ENCODE measurements around the gene CNTN6. TPM values are rescaled to one million over a fixed set of nuclear protein-coding genes. Genes with fewer than 3 reads are reported as not detected.

The CNTN6 gene
- total and polyA plus RNA-seq, 2 of the 4 experiments (the other 2 are of a cell fraction), result not detected

- BruUV-seq (replicated peaks), result no TSS peak
- no peak overlapping the region for H3K4me2 ChIP-seq (ENCODE audit: low read depth, low read length)
- H3K36me3 ChIP-seq (ENCODE audit: control insufficient read depth, insufficient read depth, low read length), result no peaks in the 10 kb centered on the region
- H2BK20ac ChIP-seq (ENCODE audit: low read depth, low read length), result no peak overlapping the region
- no peaks in the 10 kb centered on the region for H3K27me3 ChIP-seq (ENCODE audit: control insufficient read depth, insufficient read depth, low read length)
- peaks cover 5% of the 10 kb centered on the region; the same call in 1 of the 2 replicates for H3K9me3 ChIP-seq (ENCODE audit: control insufficient read depth, insufficient read depth, low read length)
- ChIA-PET CTCF (interaction anchor here (0.5 kb wide), 1 partner anchor 498 kb away, joined by 3 read pairs; no protein-coding TSS in a partner anchor), POLR2A (ENCODE audit: unreplicated experiment) (no interaction called here)
- intact Hi-C loops (cut with micrococcal nuclease), result no loop called here
- dilution Hi-C loops (cut with HindIII; ENCODE audit: low sequenced_read_pairs, unreplicated experiment), result no loop called here
- no peak overlapping the region for H3K14ac ChIP-seq (replicated peaks; ENCODE audit: low read depth, low read length)
- no peaks in the 10 kb centered on the region for H4K20me1 ChIP-seq (ENCODE audit: insufficient read depth, low read length)
- no peak overlapping the region for H3K23ac ChIP-seq (ENCODE audit: low read depth, low read length)
- H2AK9ac ChIP-seq (replicated peaks; ENCODE audit: low read depth, low read length, poor library complexity), result no peak overlapping the region
- H4K91ac ChIP-seq (ENCODE audit: insufficient read depth, low read depth, low read length), result no peak overlapping the region
- TF ChIP-seq CEBPB (IDR thresholded peaks at IDR 0.05; ENCODE audit: low read depth, low read length), result no peak
- no peak for TF ChIP-seq CHD1 (IDR thresholded peaks at IDR 0.05; ENCODE audit: low read depth, low read length)
- TF ChIP-seq, protein P1, sequence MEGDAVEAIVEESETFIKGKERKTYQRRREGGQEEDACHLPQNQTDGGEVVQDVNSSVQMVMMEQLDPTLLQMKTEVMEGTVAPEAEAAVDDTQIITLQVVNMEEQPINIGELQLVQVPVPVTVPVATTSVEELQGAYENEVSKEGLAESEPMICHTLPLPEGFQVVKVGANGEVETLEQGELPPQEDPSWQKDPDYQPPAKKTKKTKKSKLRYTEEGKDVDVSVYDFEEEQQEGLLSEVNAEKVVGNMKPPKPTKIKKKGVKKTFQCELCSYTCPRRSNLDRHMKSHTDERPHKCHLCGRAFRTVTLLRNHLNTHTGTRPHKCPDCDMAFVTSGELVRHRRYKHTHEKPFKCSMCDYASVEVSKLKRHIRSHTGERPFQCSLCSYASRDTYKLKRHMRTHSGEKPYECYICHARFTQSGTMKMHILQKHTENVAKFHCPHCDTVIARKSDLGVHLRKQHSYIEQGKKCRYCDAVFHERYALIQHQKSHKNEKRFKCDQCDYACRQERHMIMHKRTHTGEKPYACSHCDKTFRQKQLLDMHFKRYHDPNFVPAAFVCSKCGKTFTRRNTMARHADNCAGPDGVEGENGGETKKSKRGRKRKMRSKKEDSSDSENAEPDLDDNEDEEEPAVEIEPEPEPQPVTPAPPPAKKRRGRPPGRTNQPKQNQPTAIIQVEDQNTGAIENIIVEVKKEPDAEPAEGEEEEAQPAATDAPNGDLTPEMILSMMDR (conservative IDR thresholded peaks at IDR 0.05; ENCODE audit: low read depth, low read length), result no peak
- no peak for TF ChIP-seq RAD21 (IDR thresholded peaks at IDR 0.05; ENCODE audit: low read length)
- TF ChIP-seq RCOR1 (IDR thresholded peaks at IDR 0.05; ENCODE audit: insufficient replicate concordance, low read length), result no peak
- TF ChIP-seq USF2 (IDR thresholded peaks at IDR 0.05; ENCODE audit: low read depth, low read length), result no peak
- TF ChIP-seq FOS (IDR thresholded peaks at IDR 0.05; ENCODE audit: low read depth, low read length), result no peak
- no peak for TF ChIP-seq POLR2A (IDR thresholded peaks at IDR 0.05; ENCODE audit: low read depth, low read length)
- no peak for TF ChIP-seq MXI1 (IDR thresholded peaks at IDR 0.05; ENCODE audit: borderline replicate concordance, low read depth, low read length)
- no peak for TF ChIP-seq SMC3 (IDR thresholded peaks at IDR 0.05; ENCODE audit: low read depth, low read length)
- no peak for TF ChIP-seq MAZ (IDR thresholded peaks at IDR 0.05; ENCODE audit: borderline replicate concordance, low read depth, low read length)
- no peak for TF ChIP-seq BHLHE40 (IDR thresholded peaks at IDR 0.05; ENCODE audit: low read depth, low read length)
- no peak overlapping the region for H3K56ac ChIP-seq (ENCODE audit: extremely low read depth, insufficient read depth, low read length)
- no peak overlapping the region for H3K27ac ChIP-seq (ENCODE audit: insufficient read depth, low read length)
- DNase-seq (no peak), ATAC-seq (ENCODE audit: low read depth) (no peak)
- no peak overlapping the region for H2BK15ac ChIP-seq (ENCODE audit: low read depth, low read length)
- H3K9me1 ChIP-seq (ENCODE audit: insufficient read depth, low read length), result no peaks in the 10 kb centered on the region
- H4K8ac ChIP-seq (ENCODE audit: low read depth in 2 of 2, low read length in 2 of 2), result no peak overlapping the region
- H2BK120ac ChIP-seq (ENCODE audit: low read depth, low read length), result no peak overlapping the region
- WGBS, 2 experiments (ENCODE audit: extremely low coverage in 2 of 2, insufficient read length in 1 of 2), result no CpG with 5 or more reads among the region's 1 CpG
- H3K18ac ChIP-seq (ENCODE audit: low read depth, low read length), result no peak overlapping the region
- no peak overlapping the region for H3K9ac ChIP-seq (ENCODE audit: low read depth, low read length)
- no peaks in the 10 kb centered on the region for H3K79me1 ChIP-seq (ENCODE audit: low read depth in 1 of 2, low read length in 2 of 2)
- no peak overlapping the region for H3K4ac ChIP-seq (ENCODE audit: low read depth, low read length)
- no peak overlapping the region for H2BK5ac ChIP-seq (ENCODE audit: low read depth, low read length, poor library complexity, severe bottlenecking)
- no peak overlapping the region for H3K4me3 ChIP-seq (ENCODE audit: insufficient read depth, low read depth, low read length)
- no peak overlapping the region for H4K5ac ChIP-seq (ENCODE audit: low read depth, low read length)
- no peak overlapping the region for H2AK5ac ChIP-seq (ENCODE audit: low read depth, low read length)
- no peak overlapping the region for H2AFZ ChIP-seq (replicated peaks; ENCODE audit: low read length, poor library complexity)
- in situ Hi-C loops (cut with MboI; ENCODE audit: low sequenced_read_pairs), result no loop called here
- no peaks in the 10 kb centered on the region for H3K4me1 ChIP-seq (ENCODE audit: control insufficient read depth, insufficient read depth, low read length)
These were observed 4.3 kb upstream of the CNTN6 start for GRCh38 chr3:1088503-1088902.
